NT2/D1 (cell line): Measurements from ENCODE around the gene SFXN4.
"Not testable (repeated sequence)": the region's sequence is repeated elsewhere in the genome, so short reads cannot be mapped to it uniquely, and the experiment has no call there.

Experiments
- DNase-seq: peaks from one replicate; pipeline ENCODE4 v3.0.0-alpha.2; 2011; ENCODE audit warnings: low read depth, low spot score
- H3K27me3 ChIP-seq: 2 replicates; pipeline ENCODE4 v1.6.0; 2011; ENCODE audit warnings: mild to moderate bottlenecking; ENCODE audit not compliant: insufficient read length, insufficient read depth
- H3K36me3 ChIP-seq: 2 replicates; pipeline ENCODE4 v1.6.1; 2011; ENCODE audit warnings: mild to moderate bottlenecking, low read length, mixed read lengths; ENCODE audit not compliant: insufficient read depth, insufficient read length
- H3K4me1 ChIP-seq: 2 replicates; pipeline ENCODE4 v1.5.1; 2011; ENCODE audit not compliant: insufficient read depth, insufficient read length
- H3K4me3 ChIP-seq: 2 replicates; pipeline ENCODE4 v1.5.1; 2011; ENCODE audit warnings: low read depth; ENCODE audit not compliant: insufficient read length
- H3K9ac ChIP-seq: 2 replicates; pipeline ENCODE4 v1.6.0; 2011; ENCODE audit warnings: low read depth; ENCODE audit not compliant: insufficient read length
- H3K9me3 ChIP-seq: 2 replicates; pipeline ENCODE4 v1.5.1; 2011; ENCODE audit warnings: mild to moderate bottlenecking, low read length; ENCODE audit not compliant: insufficient read depth
- SUZ12 ChIP-seq: IDR thresholded peaks from 2 replicates; pipeline ENCODE4 v1.6.1; 2011; ENCODE audit not compliant: insufficient read length, insufficient read depth; ENCODE audit errors: extremely low read depth
- YY1 ChIP-seq: IDR thresholded peaks from 2 replicates; pipeline ENCODE4 v1.6.1; 2011; ENCODE audit not compliant: insufficient read length, insufficient read depth
- ZNF274 ChIP-seq: IDR thresholded peaks from 2 replicates; pipeline ENCODE4 v1.6.1; 2011; ENCODE audit warnings: mild to moderate bottlenecking, low read depth, low read length

SFXN4 gene

DNA sequence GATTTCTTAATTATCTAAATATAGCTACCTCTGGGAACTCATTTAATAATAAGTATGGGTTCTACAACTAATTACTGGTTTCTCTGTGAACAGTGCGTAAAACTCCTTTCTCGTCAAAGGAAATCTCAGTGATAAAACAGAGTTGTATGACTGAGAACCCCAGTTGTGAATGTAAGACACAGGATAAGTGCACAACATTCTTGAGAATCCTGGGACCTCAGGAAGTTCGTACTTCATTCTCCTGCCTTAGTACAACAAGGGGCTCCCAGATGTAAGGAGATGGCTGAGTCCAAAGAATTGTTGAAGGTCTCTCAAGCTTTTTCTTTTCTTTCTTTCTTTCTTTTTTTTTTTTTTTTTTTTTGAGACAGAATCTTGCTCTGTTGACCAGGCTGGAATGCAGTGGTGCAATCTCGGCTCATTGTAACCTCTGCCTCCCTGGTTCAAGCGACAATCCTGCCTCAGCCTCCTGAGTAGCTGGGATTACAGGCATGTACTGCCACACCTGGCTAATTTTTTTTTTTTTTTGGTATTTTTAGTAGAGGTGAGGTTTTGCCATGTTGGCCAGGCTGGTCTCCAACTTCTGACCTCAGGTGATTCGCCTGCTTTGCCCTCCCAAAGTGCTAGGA is 49.1 kb downstream of the SFXN4 start:
- DNase-seq = no peak
- Histone ChIP-seq H3K27me3 (no peaks in the 10 kb centered on the region), H3K9me3 (no peaks in the 10 kb centered on the region), H3K36me3 (peaks cover 51% of the 10 kb centered on the region), H3K9ac (no peak overlapping the region), H3K4me3 (no peak overlapping the region), H3K4me1 (no peaks in the 10 kb centered on the region)
- TF ChIP-seq ZNF274 (no peak), YY1 (no peak), SUZ12 (no peak)

DNA sequence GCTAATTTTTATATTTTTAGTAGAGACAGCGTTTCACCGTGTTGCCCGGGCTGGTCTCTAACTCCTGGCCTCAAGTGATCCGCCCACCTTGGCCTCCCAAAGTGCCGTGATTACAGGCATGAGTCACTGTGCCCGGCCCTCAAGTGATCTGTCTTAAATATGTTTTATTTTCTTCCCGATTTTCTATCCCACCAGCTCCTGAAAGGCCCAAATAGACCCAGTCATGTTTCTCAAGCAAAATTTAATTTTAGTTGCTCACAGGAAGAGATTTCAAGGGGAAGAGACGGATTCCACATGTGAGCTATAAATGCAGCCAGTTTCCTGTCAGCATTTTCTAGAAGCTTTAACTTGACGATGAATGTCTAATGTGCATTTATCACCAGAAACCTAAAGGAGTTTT is 49.6 kb downstream of the SFXN4 start:
- Histone ChIP-seq H3K4me1 (no peaks in the 10 kb centered on the region), H3K36me3 (peaks cover 54% of the 10 kb centered on the region), H3K27me3 (no peaks in the 10 kb centered on the region), H3K4me3 (no peak overlapping the region), H3K9me3 (no peaks in the 10 kb centered on the region), H3K9ac (no peak overlapping the region)
- TF ChIP-seq SUZ12 (no peak), YY1 (no peak), ZNF274 (no peak)
- DNase-seq = no peak

DNA sequence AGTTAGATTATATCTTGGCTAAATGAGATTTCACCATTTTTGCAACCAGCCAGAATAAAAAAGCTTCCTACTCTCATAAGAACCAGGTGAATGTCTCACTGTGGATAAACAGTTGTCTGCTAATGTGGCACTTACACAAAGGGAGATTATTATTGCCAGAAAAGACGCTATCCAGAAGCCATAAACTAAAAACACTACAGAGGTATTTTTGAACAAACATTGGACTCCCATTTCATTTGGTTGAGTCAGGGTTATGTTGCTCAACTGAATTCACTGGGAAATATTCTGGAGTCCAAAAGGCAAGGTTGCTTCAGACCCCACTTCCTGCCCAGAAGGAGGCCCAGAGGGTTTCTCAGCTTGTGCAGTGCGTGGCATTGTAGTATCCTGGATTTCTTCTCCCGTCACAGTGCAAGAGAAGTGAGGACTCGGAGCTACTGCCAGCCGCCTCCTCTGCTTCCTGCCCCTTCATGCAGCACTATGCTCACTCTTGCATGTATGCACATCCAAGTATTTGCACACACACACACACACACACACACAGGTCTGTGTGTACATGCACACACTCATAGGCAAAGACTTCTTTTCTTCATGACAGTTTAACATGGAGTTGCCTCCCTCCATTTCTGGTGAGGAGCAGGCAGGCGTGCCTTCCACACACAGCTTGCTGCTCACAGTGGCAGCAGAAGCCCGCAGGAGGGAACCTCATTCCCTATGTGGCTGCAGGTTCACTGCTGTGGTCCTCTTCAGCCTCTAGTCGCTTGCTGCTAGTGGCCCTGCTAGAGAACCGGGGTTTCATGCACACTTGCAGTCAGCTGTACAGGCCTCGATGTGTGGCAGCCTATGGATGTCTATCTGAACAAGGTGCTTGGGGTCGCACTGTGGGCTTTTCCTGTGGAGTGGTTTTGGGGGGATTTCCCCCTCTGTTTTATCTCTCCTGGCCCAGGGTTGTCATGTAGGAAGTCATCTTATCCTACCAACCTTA is 51.5 kb downstream of the SFXN4 start:
- H3K4me1 ChIP-seq = no peaks in the 10 kb centered on the region
- no peaks in the 10 kb centered on the region for H3K9me3 ChIP-seq
- no peak overlapping the region for H3K9ac ChIP-seq
- peaks cover 45% of the 10 kb centered on the region for H3K36me3 ChIP-seq
- no peak for DNase-seq
- H3K27me3 ChIP-seq = no peaks in the 10 kb centered on the region
- TF ChIP-seq ZNF274 (no peak), SUZ12 (no peak), YY1 (no peak)
- no peak overlapping the region for H3K4me3 ChIP-seq

DNA sequence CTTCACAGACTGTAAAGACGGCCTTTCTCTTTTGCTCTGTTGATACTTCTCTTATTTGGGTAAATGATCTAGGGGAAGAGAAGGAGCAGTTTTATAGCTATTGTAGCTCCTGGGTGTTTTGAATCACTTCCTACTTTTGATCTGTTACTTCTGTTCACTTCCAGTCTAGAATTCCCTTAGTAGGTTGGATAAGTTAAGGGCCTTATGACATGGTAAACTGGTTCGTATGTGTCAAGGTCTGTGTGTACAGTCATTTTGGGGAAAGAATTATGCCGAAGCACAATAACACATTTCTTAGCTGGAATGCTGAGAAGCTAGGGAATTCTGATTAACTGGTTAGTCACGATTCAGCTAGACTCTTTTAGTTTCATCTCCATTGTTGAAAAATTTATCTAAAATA is 53.5 kb downstream of the SFXN4 start:
- H3K4me1 ChIP-seq = no peaks in the 10 kb centered on the region
- no peak for DNase-seq
- no peak for TF ChIP-seq ZNF274
- TF ChIP-seq SUZ12 = no peak
- TF ChIP-seq YY1 = no peak
- H3K9me3 ChIP-seq = no peaks in the 10 kb centered on the region
- peaks cover 40% of the 10 kb centered on the region for H3K36me3 ChIP-seq
- no peaks in the 10 kb centered on the region for H3K27me3 ChIP-seq
- H3K9ac ChIP-seq = no peak overlapping the region
- no peak overlapping the region for H3K4me3 ChIP-seq

DNA sequence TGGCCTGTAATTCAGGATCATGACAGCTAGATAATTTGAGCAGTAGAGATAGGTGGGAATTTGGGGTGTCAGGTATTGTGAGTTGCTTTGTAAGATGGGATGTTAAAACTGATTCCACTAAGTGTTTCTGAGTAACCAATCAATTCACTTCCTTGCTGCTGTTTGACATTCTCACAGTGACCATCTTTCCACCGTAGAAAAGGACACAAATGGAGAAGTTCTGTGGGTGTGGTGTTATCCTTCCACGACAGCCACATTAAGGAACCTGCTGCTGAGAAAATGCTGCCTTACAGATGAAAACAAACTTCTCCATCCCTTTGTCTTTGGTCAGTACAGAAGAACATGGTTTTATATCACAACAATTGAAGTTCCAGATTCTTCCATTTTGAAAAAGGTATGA is 57.7 kb downstream of the SFXN4 start:
- not testable (repeated sequence) for H3K9me3 ChIP-seq, H3K4me3 ChIP-seq, H3K4me1 ChIP-seq, H3K27me3 ChIP-seq, H3K9ac ChIP-seq, DNase-seq
- peaks cover 33% of the 10 kb centered on the region for H3K36me3 ChIP-seq

DNA sequence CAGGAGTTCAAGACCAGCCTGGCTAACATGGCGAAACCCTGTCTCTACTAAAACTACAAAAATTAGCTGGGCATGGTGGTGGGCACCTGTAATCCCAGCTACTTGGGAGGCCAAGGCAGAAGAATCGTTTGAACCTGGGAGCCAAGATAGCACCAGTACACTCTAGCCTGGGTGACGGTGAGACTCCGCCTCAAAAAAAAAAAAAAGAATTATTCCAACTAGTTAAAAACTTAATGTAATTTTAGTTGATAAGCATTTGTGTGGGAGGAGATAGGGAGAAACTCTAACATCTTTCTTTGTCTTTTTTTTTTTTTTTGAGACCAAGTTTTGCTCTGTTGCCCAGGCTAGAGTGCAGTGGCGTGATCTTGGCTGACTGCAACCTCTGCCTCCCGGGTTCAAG is 58.4 kb downstream of the SFXN4 start:
- not testable (repeated sequence) for H3K9ac ChIP-seq, H3K4me3 ChIP-seq, H3K9me3 ChIP-seq, H3K27me3 ChIP-seq, H3K4me1 ChIP-seq, DNase-seq
- peaks cover 27% of the 10 kb centered on the region for H3K36me3 ChIP-seq

DNA sequence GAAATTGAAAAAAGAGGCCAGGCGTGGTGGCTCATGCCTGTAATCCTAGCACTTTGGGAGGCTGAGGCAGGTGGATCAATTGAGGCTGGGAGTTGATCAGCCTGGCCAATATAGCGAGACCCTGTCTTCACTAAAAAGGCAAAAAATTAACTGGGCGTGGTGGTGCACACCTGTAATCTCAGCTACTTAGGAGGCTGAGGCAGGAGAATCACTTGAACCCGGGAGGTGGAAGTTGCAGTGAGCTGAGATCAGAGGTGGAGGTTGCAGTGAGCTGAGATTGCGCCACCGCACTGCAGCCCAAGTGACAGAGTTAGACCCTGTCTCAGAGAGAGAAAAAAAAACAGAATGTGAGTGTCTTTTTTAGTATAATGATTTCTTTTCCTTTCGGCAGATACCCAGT is 59.6 kb downstream of the SFXN4 start:
- H3K27me3 ChIP-seq, H3K4me3 ChIP-seq, H3K9me3 ChIP-seq, H3K9ac ChIP-seq, DNase-seq, H3K4me1 ChIP-seq: not testable (repeated sequence)
- H3K36me3 ChIP-seq = peaks cover 17% of the 10 kb centered on the region
